Keratinocyte (primary cell): Measurements from ENCODE around the gene NFATC2. TPM values are rescaled to one million over a fixed set of nuclear protein-coding genes. Genes with fewer than 3 reads are reported as not detected.

Source experiments
- DNase-seq: peaks from one replicate; pipeline ENCODE4 v3.0.0-alpha.2; 2011; ENCODE audit warnings: low read depth, missing footprints, low spot score
- FAIRE-seq: peaks from 2 replicates; lab custom pipeline; 2011; peaks lifted over from hg19 to GRCh38; lab: Jason Lieb, UNC
- H2AFZ ChIP-seq: 2 replicates; pipeline ENCODE4 v1.6.0; 2012; ENCODE audit warnings: low read length, control low read depth, inconsistent platforms; ENCODE audit not compliant: control insufficient read depth
- H3K27ac ChIP-seq: 2 replicates; pipeline ENCODE4 v1.5.1; 2011; ENCODE audit warnings: low read length; ENCODE audit not compliant: control insufficient read depth, insufficient read depth
- H3K27me3 ChIP-seq: 3 replicates; pipeline ENCODE4 v1.6.0; 2011; ENCODE audit warnings: low read length; ENCODE audit not compliant: control insufficient read depth, insufficient read depth; ENCODE audit errors: extremely low read depth
- H3K36me3 ChIP-seq, 2 experiments: 2 replicates in 1 of 2; 3 replicates in 1 of 2; pipeline ENCODE4 v1.5.1; 2011; ENCODE audit warnings: low read length in 2 of 2, mild to moderate bottlenecking in 1 of 2; ENCODE audit not compliant: control insufficient read depth in 2 of 2, insufficient read depth in 2 of 2; ENCODE audit errors: extremely low read depth in 1 of 2
- H3K4me1 ChIP-seq: 3 replicates; pipeline ENCODE4 v1.5.1; 2011; ENCODE audit warnings: low read length; ENCODE audit not compliant: control insufficient read depth, insufficient read depth; ENCODE audit errors: extremely low read depth
- H3K4me2 ChIP-seq: 3 replicates; pipeline ENCODE4 v1.6.0; 2011; ENCODE audit warnings: low read depth, low read length; ENCODE audit not compliant: control insufficient read depth, insufficient read depth; ENCODE audit errors: extremely low read depth
- H3K4me3 ChIP-seq, 3 experiments: fragments of 200-600 bp in 1 of 3; sonication (generic) in 1 of 3; 2 replicates in 2 of 3; 3 replicates in 1 of 3; pipeline ENCODE4 v1.5.1; 2011 to 2016; ENCODE audit warnings: low read length in 3 of 3, mild to moderate bottlenecking in 3 of 3, control low read depth in 2 of 3, inconsistent platforms in 1 of 3, low read depth in 1 of 3, mixed read lengths in 1 of 3, mixed run types in 1 of 3, moderate library complexity in 1 of 3; ENCODE audit not compliant: control insufficient read depth in 2 of 3, insufficient read depth in 2 of 3; ENCODE audit errors: extremely low read depth in 1 of 3
- H3K79me2 ChIP-seq: 2 replicates; pipeline ENCODE4 v1.6.0; 2012; ENCODE audit warnings: low read length; ENCODE audit not compliant: control insufficient read depth, insufficient read depth
- H3K9ac ChIP-seq: 3 replicates; pipeline ENCODE4 v1.6.0; 2011; ENCODE audit warnings: low read length; ENCODE audit not compliant: control insufficient read depth, insufficient read depth; ENCODE audit errors: extremely low read depth
- H3K9me1 ChIP-seq: 3 replicates; pipeline ENCODE4 v1.6.0; 2011; ENCODE audit warnings: low read length; ENCODE audit not compliant: control insufficient read depth, insufficient read depth; ENCODE audit errors: extremely low read depth
- H3K9me3 ChIP-seq: 2 replicates; pipeline ENCODE4 v1.5.1; 2012; ENCODE audit warnings: low read depth, low read length; ENCODE audit not compliant: control insufficient read depth
- H4K20me1 ChIP-seq: 3 replicates; pipeline ENCODE4 v1.6.0; 2011; ENCODE audit warnings: low read length; ENCODE audit not compliant: control insufficient read depth, insufficient read depth; ENCODE audit errors: extremely low read depth
- CTCF ChIP-seq, 3 experiments: IDR thresholded peaks in 1 of 3; conservative IDR thresholded peaks in 1 of 3; optimal IDR thresholded peaks in 1 of 3; 2 replicates in 2 of 3; 3 replicates in 1 of 3; pipeline versions ENCODE3 to v1.5.1; 2011; ENCODE audit warnings: low read length in 3 of 3, mild to moderate bottlenecking in 3 of 3, moderate library complexity in 2 of 3, control low read depth in 1 of 3, inconsistent platforms in 1 of 3; ENCODE audit not compliant: insufficient read depth in 2 of 3; ENCODE audit errors: extremely low read depth in 1 of 3
- EZH2 ChIP-seq: IDR thresholded peaks from one replicate; pipeline ENCODE4 v1.6.1; 2012; ENCODE audit warnings: inconsistent platforms, mild to moderate bottlenecking, low read length, moderate library complexity
- dilution Hi-C: fragments of 300-500 bp; cut with MboI; formaldehyde crosslinking; loops from one replicate; pipeline ENCODE4 v1.7.0; 2020; ENCODE audit warnings: low sequenced_read_pairs; ENCODE audit not compliant: extremely low pct_ligation_motif_present
- polyA plus RNA-seq, 5 experiments: library from polyadenylated mRNA; depleted of rRNA in 3 of 5; stranded (reverse) in 3 of 5; stranded (forward) in 1 of 5; unstranded in 1 of 5; fragments of >200 nt; gene quantifications; 1 replicate in 1 of 5; 2 replicates in 3 of 5; 3 replicates in 1 of 5; pipeline versions ENCODE4 v1.2.1 to v1.2.3, GENCODE V29; 2011 to 2012; ENCODE audit warnings: missing spikeins in 2 of 5, low read depth in 1 of 5, low replicate concordance in 1 of 5

The NFATC2 gene
- polyA plus RNA-seq, 1 donor (not counting 4 experiments of a cell fraction or from before 2014, with no cell fraction given): 0.05 TPM

DNA sequence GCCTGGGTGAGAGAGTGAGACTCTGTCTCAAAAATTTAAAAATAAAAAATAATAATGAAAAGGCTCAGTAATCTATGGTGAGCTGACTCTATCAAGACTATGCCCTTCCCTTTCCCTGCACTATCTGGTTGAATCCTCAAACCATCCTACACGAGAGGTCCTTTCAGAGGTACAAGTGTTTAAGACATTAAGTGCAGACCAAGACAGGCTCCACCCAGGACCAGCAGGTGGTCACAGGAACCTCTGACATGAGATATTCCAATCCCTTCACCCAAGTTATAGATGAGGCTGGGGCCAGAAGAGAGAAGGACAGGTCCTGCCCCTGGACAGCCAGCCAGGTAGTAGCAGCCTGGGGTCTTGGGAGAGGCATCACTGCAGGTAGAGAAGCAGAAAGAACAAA lies 182.6 kb downstream of the NFATC2 start:
- no peaks in the 10 kb centered on the region for H3K36me3 ChIP-seq
- no peak overlapping the region for H2AFZ ChIP-seq
- no peaks in the 10 kb centered on the region for H3K9me1 ChIP-seq
- H3K9me3 ChIP-seq: peaks cover 1% of the 10 kb centered on the region
- H3K27ac ChIP-seq: no peak overlapping the region
- DNase-seq (no peak), FAIRE-seq (no peak)
- H3K9ac ChIP-seq: no peak overlapping the region
- H4K20me1 ChIP-seq: no peaks in the 10 kb centered on the region
- H3K4me1 ChIP-seq: peaks cover 15% of the 10 kb centered on the region
- H3K4me3 ChIP-seq: no peak overlapping the region
- no peak overlapping the region for H3K4me2 ChIP-seq
- H3K79me2 ChIP-seq: no peaks in the 10 kb centered on the region
- dilution Hi-C loops: no loop called here
- H3K27me3 ChIP-seq: no peaks in the 10 kb centered on the region
- TF ChIP-seq EZH2 (no peak), CTCF (optimal IDR thresholded peaks at IDR 0.05 in 1 of 3, IDR thresholded peaks at IDR 0.05 in 1 of 3, conservative IDR thresholded peaks at IDR 0.05 in 1 of 3; ENCODE audit: extremely low read depth in 1 of 3, insufficient read depth in 2 of 3, low read length in 3 of 3) (no peak)

DNA sequence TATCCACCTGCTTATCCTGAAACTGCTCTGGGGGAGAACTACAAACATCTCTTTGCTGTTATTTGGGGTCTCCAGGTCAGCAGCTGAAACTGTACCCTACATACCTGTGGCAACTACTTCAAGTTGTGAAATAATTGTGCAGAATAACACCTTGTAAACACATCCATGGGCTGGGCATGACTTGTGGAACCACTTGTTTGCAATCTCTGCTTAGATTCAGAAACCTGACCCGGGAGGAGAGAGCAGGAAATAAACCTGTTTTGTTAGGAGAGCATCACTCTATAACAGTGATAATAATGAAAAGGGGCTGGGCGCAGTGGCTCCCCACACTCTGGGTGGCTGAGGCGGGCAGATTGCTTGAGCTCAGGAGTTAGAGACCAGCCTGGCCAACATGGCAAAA lies 183.1 kb downstream of the NFATC2 start:
- no peaks in the 10 kb centered on the region for H4K20me1 ChIP-seq
- H2AFZ ChIP-seq: no peak overlapping the region
- H3K27ac ChIP-seq: no peak overlapping the region
- no peak overlapping the region for H3K4me3 ChIP-seq
- H3K4me2 ChIP-seq: no peak overlapping the region
- H3K9ac ChIP-seq: no peak overlapping the region
- no peak for TF ChIP-seq CTCF (optimal IDR thresholded peaks at IDR 0.05 in 1 of 3, IDR thresholded peaks at IDR 0.05 in 1 of 3, conservative IDR thresholded peaks at IDR 0.05 in 1 of 3; ENCODE audit: extremely low read depth in 1 of 3, insufficient read depth in 2 of 3, low read length in 3 of 3)
- no peak for TF ChIP-seq EZH2
- dilution Hi-C loops: no loop called here
- H3K9me3 ChIP-seq: peaks cover 1% of the 10 kb centered on the region
- H3K36me3 ChIP-seq: no peaks in the 10 kb centered on the region
- no peaks in the 10 kb centered on the region for H3K9me1 ChIP-seq
- no peaks in the 10 kb centered on the region for H3K27me3 ChIP-seq
- H3K4me1 ChIP-seq: peaks cover 15% of the 10 kb centered on the region
- FAIRE-seq (no peak), DNase-seq (no peak)
- H3K79me2 ChIP-seq: no peaks in the 10 kb centered on the region
